ENCODE results near the gene PHOSPHO2. TPM values are rescaled to one million over a fixed set of nuclear protein-coding genes. Genes with fewer than 3 reads are reported as not detected.

PHOSPHO2 gene
- total RNA-seq, 2 experiments from 2014 or later = 4.5 to 6.5 TPM

DNA sequence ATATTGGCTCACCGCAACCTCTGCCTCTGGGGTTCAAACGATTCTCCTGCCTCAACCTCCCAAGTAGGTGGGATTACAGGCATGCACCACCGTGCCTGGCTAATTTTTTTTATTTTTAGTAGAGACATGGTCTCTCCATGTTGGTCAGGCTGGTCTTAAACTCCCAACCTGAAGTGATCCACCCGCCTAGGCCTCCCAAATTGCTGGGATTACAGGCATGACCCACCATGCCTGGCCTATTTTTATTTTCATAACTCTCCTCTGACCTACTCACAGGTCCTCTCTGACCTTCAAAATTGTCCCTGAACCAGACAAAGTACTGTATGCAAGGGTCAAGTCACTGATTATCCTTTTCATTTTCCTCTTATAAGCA, 23.4 kb downstream of the PHOSPHO2 start:
- TF ChIP-seq, protein P1, sequence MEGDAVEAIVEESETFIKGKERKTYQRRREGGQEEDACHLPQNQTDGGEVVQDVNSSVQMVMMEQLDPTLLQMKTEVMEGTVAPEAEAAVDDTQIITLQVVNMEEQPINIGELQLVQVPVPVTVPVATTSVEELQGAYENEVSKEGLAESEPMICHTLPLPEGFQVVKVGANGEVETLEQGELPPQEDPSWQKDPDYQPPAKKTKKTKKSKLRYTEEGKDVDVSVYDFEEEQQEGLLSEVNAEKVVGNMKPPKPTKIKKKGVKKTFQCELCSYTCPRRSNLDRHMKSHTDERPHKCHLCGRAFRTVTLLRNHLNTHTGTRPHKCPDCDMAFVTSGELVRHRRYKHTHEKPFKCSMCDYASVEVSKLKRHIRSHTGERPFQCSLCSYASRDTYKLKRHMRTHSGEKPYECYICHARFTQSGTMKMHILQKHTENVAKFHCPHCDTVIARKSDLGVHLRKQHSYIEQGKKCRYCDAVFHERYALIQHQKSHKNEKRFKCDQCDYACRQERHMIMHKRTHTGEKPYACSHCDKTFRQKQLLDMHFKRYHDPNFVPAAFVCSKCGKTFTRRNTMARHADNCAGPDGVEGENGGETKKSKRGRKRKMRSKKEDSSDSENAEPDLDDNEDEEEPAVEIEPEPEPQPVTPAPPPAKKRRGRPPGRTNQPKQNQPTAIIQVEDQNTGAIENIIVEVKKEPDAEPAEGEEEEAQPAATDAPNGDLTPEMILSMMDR (IDR thresholded peaks at IDR 0.05) = no peak
- H3K4me3 Mint-ChIP-seq = no peak overlapping the region
- DNase-seq (no peak), ATAC-seq (ENCODE audit: poor library complexity) (no peak)
- no peaks in the 10 kb centered on the region for H3K4me1 ChIP-seq (ENCODE audit: insufficient read depth, low read length)
- no peaks in the 10 kb centered on the region for H3K27me3 Mint-ChIP-seq
- POLR2A ChIA-PET = no interaction called here
- no peaks in the 10 kb centered on the region for H3K4me1 Mint-ChIP-seq (ENCODE audit: low read depth)
- H3K27me3 ChIP-seq (ENCODE audit: control insufficient read depth in 1 of 2, insufficient read depth in 2 of 2, low read length in 2 of 2) = no peaks in the 10 kb centered on the region
- H3K27ac ChIP-seq (ENCODE audit: low read depth in 1 of 2, low read length in 2 of 2) = no peak overlapping the region
- no peaks in the 10 kb centered on the region for H3K36me3 Mint-ChIP-seq (ENCODE audit: low read depth)
- H3K36me3 ChIP-seq (ENCODE audit: insufficient read depth, low read length) = no peaks in the 10 kb centered on the region
- no peak overlapping the region for H3K4me3 ChIP-seq (ENCODE audit: low read length)
- no peaks in the 10 kb centered on the region for H3K9me3 ChIP-seq (ENCODE audit: control insufficient read depth in 1 of 2, insufficient read depth in 1 of 2, low read length in 2 of 2)
- H3K27ac Mint-ChIP-seq = no peak overlapping the region
- intact Hi-C loops (cut with DNase I, micrococcal nuclease) = no loop called here
- H3K9me3 Mint-ChIP-seq = no peaks in the 10 kb centered on the region
- CTCF ChIA-PET = no interaction called here

DNA sequence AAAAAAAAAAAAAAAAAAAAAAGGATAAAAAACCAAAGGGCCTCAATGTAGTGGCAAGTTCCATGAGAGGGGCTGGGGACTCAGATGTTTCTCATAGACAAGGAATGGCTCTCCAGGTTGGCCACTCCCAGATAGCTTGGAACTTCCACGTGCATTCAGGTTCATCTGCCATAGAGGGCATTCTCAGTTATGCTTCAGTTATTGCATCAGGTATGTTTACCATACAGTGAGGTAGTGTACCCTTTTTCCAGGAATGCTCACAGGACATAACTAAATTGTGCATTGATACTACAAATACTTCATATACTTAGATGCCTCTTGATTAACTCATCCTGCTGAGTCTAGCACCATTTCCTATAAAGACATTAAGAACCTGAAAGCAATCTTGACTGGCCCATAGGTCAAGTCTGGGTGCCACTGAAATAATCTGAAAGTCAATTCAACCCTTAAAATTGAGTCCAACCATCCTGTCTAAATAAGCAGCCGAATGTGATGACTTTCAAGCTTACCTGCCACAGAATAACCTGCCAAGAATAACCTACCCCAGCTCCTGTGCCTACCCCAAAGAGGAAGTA, 24.7 kb downstream of the PHOSPHO2 start:
- Histone ChIP-seq H3K4me1 (ENCODE audit: insufficient read depth, low read length) (no peaks in the 10 kb centered on the region), H3K4me3 (ENCODE audit: low read length) (no peak overlapping the region), H3K9me3 (ENCODE audit: control insufficient read depth in 1 of 2, insufficient read depth in 1 of 2, low read length in 2 of 2) (no peaks in the 10 kb centered on the region), H3K27me3 (ENCODE audit: control insufficient read depth in 1 of 2, insufficient read depth in 2 of 2, low read length in 2 of 2) (no peaks in the 10 kb centered on the region), H3K27ac (ENCODE audit: low read depth in 1 of 2, low read length in 2 of 2) (no peak overlapping the region), H3K36me3 (ENCODE audit: insufficient read depth, low read length) (no peaks in the 10 kb centered on the region)
- H3K27me3 Mint-ChIP-seq = no peaks in the 10 kb centered on the region
- ATAC-seq (ENCODE audit: poor library complexity) (no peak), DNase-seq (no peak)
- TF ChIP-seq, protein P1 (IDR thresholded peaks at IDR 0.05) = no peak
- no peak overlapping the region for H3K27ac Mint-ChIP-seq
- ChIA-PET CTCF (no interaction called here), POLR2A (no interaction called here)
- H3K4me1 Mint-ChIP-seq (ENCODE audit: low read depth) = no peaks in the 10 kb centered on the region
- intact Hi-C loops (cut with DNase I, micrococcal nuclease) = no loop called here
- H3K9me3 Mint-ChIP-seq = no peaks in the 10 kb centered on the region
- H3K4me3 Mint-ChIP-seq = no peak overlapping the region
- no peaks in the 10 kb centered on the region for H3K36me3 Mint-ChIP-seq (ENCODE audit: low read depth)

DNA sequence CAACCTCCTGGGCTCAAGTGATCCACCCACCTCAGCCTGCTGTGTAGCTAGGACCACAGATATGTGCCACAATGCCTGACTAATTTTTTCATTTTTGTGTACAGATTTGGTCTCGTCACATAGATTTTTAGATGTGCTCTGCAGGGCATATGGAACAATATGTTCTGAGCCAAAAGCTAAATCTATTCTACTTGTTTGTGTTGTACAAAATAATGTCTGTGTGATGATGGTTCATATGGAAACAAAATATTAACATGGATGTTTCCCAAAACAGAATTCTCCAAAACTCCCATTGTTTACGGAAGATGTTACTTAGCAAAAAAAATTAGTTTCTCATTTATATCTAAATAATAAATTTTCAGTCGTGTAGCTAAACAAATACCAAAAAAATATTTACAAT, 26.7 kb downstream of the PHOSPHO2 start:
- Histone ChIP-seq H3K4me3 (ENCODE audit: low read length) (no peak overlapping the region), H3K9me3 (ENCODE audit: control insufficient read depth in 1 of 2, insufficient read depth in 1 of 2, low read length in 2 of 2) (no peaks in the 10 kb centered on the region), H3K4me1 (ENCODE audit: insufficient read depth, low read length) (no peaks in the 10 kb centered on the region), H3K27ac (ENCODE audit: low read depth in 1 of 2, low read length in 2 of 2) (no peak overlapping the region), H3K36me3 (ENCODE audit: insufficient read depth, low read length) (no peaks in the 10 kb centered on the region), H3K27me3 (ENCODE audit: control insufficient read depth in 1 of 2, insufficient read depth in 2 of 2, low read length in 2 of 2) (no peaks in the 10 kb centered on the region)
- intact Hi-C loops (cut with DNase I, micrococcal nuclease) = no loop called here
- ATAC-seq (ENCODE audit: poor library complexity) (no peak), DNase-seq (no peak)
- no peaks in the 10 kb centered on the region for H3K36me3 Mint-ChIP-seq (ENCODE audit: low read depth)
- POLR2A ChIA-PET = no interaction called here
- CTCF ChIA-PET = no interaction called here
- TF ChIP-seq, protein P1 (IDR thresholded peaks at IDR 0.05) = no peak
- H3K27me3 Mint-ChIP-seq = no peaks in the 10 kb centered on the region
- no peak overlapping the region for H3K4me3 Mint-ChIP-seq
- H3K4me1 Mint-ChIP-seq (ENCODE audit: low read depth) = no peaks in the 10 kb centered on the region
- no peaks in the 10 kb centered on the region for H3K9me3 Mint-ChIP-seq
- no peak overlapping the region for H3K27ac Mint-ChIP-seq

All from CD4-positive, alpha-beta T cell (primary cell).